SHP77 treated with DMSO at 0.1 percent for 48 hours (cell line): ENCODE results near the gene CADM4.
A peak's percentile ranks its signal among the peaks of the same experiment; 100 is the strongest.

Source experiments
- DNase-seq: peaks from one replicate; lab custom pipeline; 2025; lab: John Stamatoyannopoulos, UW

Gene CADM4

GRCh38 chr19:43582495-43582894 is 57.2 kb downstream of the CADM4 start:
- DNase-seq = no peak

- DNase-seq = no peak
Observed at GRCh38 chr19:43581467-43581866, 58.2 kb downstream of the CADM4 start.

DNA sequence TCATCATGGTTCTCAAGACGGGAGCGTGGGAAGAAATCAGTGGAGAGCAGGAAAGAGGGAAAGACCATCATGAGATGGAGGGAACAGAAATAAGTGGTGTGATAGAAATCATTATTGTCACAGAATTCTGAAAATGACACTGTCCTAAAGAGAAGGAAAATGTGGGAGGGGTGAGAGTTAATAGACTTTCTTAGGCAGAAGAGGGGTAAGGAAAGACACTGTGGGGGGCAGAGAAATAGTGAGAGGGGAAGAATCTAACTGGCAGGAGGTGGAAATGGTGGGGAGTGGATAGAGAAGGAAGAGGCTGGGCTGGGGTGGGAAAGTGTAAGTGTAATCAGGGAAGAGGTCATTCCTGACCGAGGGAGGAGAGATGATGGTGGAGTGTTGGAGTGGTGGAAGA is 60.9 kb downstream of the CADM4 start:
- no peak for DNase-seq

DNA sequence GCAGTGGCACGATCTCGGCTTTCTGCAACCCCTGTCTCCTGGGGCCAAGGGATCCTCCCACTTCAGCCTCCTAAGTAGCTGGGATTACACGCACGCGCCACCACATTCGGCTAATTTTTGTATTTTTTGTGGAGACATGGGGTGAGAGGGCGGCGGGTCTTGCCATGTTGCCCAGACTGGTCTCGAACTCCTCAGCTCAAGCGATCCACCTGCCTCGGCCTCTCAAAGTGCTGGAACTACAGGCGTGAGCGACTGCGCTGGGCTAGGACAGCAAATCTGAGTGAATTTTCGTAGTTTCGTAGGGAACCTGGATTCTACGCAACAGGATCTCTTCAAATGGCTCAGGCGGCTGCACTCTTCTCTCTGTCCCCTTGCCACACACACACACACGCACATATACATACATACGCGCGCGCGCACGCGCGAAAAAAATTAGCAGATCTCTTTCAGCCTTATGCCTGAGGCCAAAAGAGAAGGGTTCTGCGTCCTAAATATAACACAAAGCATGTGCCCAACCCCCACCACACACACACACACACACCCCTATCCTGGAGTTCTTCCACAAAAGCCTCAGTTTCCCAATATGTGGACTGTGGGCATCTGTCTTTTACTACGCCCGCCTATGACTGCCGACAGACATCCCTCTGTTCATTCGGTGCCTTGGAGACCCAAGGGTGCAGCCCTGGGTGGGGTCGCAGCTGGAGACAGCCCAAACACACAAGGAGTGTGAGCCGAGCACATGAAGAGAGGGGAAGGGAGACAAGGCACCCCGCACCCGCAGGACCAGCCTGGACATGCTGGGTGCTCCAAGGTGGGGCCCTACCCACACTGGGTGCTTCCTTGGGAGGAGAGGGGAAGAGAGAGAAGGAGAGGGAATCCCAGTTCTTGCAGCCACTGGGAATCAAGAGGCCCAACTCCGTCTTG is 63.4 kb downstream of the CADM4 start:
- DNase-seq = peak; percentile 57

- DNase-seq = peak; percentile 94
Observed at GRCh38 chr19:43575156-43575950, 64.3 kb downstream of the CADM4 start, which contains the start of the genes PINLYP and XRCC1. PINLYP (plus strand) TSS chr19:43575801; CDS start chr19:43577192, 1,391 bp downstream. XRCC1 (minus strand) TSS chr19:43575527; CDS start chr19:43575458, 69 bp downstream.

DNA sequence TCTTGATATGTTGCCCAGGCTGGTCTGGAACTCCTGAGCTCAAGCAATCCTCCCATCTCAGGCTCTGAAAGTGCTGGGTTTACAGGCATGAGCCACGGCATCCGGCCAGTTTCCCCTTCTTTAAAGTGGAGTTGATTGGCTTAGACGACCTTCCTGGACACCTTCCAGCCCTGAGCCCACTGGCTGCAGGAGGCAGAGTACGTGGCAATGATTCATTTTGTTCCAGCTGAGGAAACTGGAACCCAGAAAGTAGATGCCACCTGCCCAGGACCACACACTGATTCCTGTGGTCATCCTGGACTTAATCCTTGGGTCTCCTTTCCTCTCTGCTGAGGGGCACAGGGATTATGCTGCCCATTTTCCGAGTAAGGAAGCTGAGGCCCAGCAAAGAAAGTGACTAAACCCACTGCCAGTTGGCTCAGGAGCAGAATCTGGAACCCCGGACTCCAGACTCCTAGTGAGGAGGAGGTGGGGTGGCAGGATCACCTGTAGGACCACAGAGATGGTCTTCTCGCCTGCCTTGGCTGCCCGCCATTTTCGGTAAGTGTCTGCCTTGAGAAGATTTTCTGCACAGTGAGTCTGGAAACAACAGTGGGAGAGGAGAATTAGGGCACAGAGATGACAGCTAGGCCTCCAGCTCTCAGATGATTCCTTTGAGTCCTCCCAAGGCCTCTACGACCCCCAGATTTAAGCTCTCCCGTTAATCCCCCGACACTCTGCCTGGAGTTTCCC is 65.1 kb downstream of the CADM4 start:
- DNase-seq = no peak
